ENCODE results near the gene COPE.

Gene COPE

DNA sequence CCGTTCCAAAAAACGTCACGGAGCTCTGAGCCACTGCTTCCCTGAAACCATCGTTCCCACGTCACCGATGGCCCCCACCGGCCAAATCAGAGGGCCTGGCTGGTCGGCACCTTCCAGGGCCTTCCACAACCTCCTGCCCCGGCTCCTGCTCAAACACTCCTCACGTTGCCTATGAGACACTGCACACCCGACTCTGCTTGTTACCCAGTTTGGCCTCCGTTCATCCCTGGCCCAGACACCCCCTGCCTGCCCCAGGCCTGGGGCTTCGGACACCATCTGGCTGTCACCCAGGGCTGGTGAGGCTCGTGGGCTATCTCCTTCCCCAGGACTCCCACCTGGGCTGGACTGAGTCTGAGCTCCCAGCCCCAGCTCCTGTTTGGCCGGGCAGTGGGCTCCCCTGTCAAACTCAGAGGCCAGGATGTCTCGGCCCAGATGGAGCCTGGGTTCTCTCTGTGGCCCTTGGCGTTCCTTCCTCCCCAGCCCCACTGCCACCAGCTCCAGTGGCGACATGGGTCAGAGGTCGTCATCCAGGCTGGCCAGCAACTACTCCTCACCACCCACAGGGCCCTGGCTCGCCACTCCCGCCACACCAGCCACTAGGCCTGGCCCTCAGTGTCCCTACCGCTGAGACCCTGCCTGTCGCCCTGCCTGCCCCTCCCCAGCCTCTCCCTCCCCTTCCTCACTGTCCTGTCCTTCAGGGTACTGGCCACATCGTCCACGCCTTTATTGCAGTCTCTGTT is 41.0 kb downstream of the COPE start:
- no peak for DNase-seq
- intact Hi-C loops (cut with DNase I): no loop called here

GRCh38 chr19:18876865-18877264 is 42.3 kb downstream of the COPE start:
- intact Hi-C loops (cut with DNase I): no loop called here
- no peak for DNase-seq

- no peak for DNase-seq
- intact Hi-C loops (cut with DNase I): no loop called here
Observed at GRCh38 chr19:18875726-18876125, 43.5 kb downstream of the COPE start.

DNA sequence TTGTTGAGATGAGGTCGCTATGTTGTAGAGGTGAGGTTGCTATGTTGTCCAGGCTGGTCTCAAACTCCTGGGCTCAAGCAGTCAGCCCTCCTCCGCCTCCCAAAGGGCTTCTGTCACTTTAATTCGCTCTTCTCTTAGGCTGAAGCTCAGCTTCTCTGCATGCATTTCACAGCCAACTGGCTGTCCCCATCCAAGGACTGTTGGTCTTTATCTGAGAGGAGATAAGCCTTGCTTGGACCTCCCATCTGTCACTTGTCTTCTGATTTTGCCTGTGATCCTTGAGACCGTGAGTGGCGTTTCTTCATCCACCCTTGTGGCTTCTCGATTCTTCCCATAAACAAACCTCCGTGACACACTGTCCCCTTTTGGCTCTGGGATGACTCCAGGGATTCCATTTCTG is 47.6 kb downstream of the COPE start:
- no peak for DNase-seq
- intact Hi-C loops (cut with DNase I): no loop called here

GRCh38 chr19:18870531-18871172 is 48.5 kb downstream of the COPE start:
- intact Hi-C loops (cut with DNase I): no loop called here
- no peak for DNase-seq

DNA sequence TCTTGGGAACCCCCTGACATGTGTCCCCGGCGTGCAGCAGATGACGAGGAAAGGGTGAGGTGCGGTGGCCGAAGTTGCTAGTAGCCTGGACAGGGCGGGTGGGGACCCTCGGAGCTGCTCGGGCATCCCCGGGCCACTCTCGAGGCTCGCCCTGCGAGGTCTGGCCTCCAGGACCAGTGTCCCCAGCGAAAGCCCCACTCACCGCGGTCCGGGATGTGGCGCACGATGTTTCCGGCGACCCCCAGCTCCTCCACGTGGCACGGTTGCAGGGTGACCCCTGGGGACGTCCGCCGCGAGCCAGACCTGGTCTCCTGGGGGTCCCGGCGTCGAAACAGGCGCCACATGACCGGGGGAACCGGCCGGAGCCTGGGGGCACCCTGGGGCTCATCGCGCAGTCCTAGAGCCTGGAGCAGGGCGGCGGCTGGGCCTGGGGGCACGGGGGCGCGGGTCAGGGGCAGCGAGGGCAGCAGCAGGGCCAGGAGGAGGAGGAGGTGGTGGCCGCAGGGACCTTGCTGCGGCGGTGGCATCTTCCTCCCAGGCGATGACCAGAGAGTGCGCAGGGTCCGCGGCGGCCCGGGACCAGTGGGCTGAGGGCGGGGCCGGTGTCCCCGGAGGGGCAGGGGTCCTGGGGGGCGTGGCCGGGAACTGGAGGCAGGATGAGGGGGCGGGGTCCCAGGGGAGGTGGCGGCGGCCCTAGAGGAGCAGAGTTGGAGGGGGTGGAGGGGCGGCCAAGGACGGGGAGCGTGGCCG is 49.2 kb downstream of the COPE start:
- no peak for DNase-seq

DNA sequence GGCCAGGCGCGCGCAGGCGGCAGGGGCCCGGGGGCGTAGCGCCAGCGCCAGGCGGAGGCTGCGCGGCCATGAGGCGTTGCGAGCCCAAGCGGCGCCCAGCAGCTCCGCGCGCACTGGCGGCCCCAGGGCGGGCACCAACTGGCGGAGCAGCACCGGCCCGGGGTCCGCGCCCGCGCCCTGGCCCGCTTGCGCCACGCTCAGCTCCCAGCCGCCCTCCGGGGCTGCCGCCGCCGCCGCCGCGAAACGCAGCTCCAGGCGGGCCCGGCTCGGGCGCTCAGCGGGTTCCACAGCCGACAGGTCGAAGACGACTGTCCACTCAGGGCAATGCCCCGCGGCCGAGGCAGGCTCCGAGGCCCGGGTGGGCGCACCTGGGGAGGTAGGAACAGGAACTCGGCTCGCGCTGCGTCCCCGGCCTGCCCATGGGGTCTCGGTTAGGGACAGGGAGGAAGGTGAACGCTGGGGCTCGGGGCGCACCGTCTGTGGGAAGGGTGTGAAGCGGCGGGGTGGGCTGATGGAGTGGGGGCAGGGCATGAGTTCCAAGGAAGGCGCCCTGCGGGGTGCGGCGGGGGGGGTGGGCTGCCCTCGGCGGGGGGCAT is 50.1 kb downstream of the COPE start:
- no peak for DNase-seq

More for the DNA sequence above, 49.2 kb downstream of the COPE start:
- intact Hi-C loops (cut with DNase I): no loop called here

DNA sequence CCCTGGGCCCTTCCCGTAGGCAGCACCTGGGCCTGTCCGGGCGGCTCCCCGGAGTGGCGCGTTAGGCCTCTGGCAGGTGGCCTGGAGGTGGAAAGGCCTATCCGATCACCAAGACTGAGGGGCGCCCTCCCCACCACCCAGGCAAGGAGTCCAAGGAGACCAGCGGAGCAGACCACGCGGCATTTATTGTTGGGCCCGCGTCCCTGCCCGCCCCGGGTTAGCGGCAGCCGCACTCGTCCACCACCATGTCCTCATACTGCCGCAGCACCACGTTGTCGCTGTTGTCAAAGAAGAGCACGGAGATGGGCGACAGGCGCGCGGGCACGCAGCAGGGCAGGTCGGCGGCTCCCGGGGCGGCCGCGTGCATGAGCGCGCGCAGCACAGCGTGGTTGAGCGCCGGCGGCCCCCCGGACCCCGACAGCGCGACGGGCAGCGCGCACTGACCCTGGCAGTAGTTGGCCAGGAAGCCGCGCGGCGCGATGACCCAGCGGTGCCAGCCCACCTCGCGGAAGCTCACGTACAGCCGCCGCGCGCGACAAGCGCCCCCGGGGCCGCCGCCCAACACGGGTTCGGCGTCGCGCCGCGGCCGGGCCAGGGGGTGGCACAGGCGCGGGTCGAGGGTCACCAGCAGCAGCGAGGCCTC is 50.7 kb downstream of the COPE start:
- DNase-seq: no peak
- intact Hi-C loops (cut with DNase I): no loop called here

More for the DNA sequence above, 50.1 kb downstream of the COPE start:
- intact Hi-C loops (cut with DNase I): no loop called here

DNA sequence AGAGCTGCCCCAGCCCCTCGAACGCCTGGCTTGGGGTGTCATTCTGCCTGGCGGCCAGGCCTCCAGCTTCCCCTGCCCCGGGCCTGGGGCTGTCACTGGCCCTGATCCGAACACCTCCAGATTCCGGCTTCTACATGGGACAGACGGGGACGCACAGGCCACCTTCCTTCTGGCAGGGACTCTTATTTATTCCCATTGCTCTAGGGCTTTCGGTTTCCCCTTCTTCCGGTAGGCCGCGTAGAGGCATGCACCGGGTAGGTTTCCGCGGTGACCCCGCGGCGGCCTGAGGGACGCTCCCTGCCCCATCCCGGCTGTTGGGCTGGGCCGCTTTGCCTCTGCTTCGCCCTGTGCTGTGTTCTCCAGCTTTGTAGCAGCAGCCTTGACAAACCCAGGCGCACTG is 51.4 kb downstream of the COPE start:
- intact Hi-C loops (cut with DNase I): no loop called here
- DNase-seq: peak in 1 of 42 donors; percentile 40

GRCh38 chr19:18867199-18867598 is 52.0 kb downstream of the COPE start:
- intact Hi-C loops (cut with DNase I): no loop called here
- no peak for DNase-seq

- intact Hi-C loops (cut with DNase I): no loop called here
- no peak for DNase-seq
Observed at GRCh38 chr19:18866800-18867123, 52.4 kb downstream of the COPE start.

DNA sequence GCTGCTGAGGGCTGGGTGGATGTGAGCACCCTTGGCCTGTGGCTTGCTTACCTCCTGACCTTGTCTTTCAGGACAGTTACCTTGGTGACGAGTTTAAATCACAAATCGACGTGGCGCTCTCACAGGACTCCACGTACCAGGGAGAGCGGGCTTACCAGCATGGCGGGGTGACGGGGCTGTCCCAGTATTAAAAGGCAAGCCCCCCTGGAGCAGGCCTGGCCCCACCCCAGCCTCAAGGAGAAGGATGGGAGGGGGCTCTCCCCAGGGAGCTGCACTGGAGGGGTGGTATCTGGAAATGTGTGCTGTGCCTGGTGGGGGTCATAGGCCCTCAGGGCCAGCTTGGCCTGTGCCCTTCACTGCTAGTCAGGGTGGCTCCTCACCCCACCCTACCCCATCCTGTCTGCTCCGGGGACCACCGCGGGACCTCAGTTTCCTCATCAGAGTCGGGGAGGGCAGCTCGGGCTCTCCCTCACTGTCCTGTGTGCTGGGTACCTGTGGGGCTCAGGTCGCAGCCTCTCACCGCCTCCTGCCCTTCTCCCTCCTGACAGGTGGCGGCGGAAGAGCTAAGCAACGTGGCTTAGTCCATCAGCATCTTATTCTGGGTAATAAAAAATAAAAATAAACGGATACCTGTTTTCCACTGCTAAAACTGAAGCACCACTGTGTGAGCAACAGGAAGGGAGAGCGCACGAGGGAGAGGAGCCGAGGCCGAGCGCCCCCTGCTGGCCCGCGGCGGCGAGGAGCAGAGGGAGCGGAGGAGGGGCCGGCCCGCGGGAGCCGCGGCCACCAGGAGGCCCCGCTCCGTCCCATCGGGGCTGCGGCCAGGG is 53.0 kb downstream of the COPE start:
- peak in 41 of 42 donors; percentile 45 to 89 (median 75) for DNase-seq
- intact Hi-C loops (cut with DNase I): no loop called here

DNA sequence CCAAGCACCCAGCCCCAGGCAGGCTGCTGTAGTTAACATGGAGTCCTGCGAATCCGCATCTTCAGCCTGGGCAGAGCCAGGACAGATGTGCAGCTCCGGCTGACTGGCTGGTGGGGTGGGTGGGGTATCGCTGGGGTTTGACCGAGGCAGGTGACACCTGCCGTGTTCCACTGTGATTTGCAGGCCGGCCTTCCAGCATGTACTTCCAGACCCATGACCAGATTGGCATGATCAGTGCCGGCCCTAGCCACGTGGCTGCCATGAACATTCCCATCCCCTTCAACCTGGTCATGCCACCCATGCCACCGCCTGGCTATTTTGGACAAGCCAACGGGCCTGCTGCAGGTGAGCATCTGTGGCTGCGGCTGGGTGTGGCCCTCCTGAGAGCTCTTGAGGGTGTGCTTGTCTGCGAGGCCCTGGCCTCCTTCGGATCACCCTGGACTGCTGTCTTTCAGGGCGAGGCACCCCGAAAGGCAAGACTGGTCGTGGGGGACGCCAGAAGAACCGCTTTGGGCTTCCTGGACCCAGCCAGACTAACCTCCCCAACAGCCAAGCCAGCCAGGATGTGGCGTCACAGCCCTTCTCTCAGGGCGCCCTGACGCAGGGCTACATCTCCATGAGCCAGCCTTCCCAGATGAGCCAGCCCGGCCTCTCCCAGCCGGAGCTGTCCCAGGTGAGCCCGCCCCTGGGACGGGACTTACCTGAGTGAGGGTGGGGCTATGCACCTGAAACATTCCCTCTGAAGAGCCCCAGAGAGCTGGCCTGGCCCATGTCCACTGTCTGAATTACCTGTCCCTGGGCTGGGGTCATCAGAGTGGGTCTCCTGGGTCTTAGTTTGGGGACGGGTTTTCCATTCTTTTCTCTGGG is 53.8 kb downstream of the COPE start:
- intact Hi-C loops (cut with DNase I): no loop called here
- DNase-seq: no peak

GRCh38 chr19:18863843-18864362 is 55.3 kb downstream of the COPE start:
- intact Hi-C loops (cut with DNase I): no loop called here
- DNase-seq: no peak

DNA sequence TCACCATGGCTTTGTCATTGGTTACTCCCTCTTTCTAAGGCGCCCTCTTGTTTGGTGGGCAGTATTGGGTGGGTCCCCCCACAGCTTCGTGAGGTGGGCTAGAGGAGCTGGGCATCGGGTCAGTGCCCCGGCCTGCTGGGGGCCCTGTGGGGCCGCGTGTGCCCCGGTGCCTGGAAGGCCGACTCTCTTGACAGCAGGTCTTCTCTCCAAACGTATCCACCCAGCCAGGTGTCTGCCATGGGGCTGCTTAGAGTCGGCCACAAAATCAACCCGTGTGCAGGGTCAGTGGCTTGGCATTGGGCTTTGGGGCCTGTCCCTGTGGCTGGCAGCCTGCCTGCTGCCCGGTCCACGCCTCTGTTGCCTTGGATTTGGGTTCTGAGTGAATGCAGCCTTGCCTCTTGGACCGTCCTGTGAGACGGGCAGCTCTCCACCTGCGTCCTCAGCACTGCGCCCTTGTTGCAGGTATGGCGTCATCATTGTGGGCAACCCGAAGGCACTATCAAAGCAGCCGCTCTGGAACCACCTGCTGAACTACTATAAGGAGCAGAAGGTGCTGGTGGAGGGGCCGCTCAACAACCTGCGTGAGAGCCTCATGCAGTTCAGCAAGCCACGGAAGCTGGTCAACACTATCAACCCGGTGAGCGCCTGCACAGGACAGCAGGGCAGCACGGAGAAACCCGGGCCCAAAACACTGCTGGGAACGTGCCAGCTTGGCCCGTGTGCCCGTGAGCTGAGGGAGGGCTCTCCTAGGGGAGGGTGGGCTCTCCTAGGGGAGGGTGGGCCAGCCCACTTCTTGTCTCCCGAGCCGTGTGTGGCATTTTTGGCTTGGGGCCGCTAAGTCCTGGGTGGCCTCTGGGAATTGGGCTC is 56.0 kb downstream of the COPE start:
- intact Hi-C loops (cut with DNase I): no loop called here

GRCh38 chr19:18861917-18862316 is 57.3 kb downstream of the COPE start:
- intact Hi-C loops (cut with DNase I): no loop called here
- DNase-seq: no peak

More for the DNA sequence above, 56.0 kb downstream of the COPE start:
- DNase-seq: no peak

All from head of caudate nucleus (tissue), 42 donors.